Neural cell (in vitro differentiated cells): ENCODE measurements around the gene SMIM38. TPM values are rescaled to one million over a fixed set of nuclear protein-coding genes. Genes with fewer than 3 reads are reported as not detected.

Experiments
- H2AFZ ChIP-seq: fragments of 200-600, 300-800 bp; sonication (generic), shearing (Covaris generic); 2 replicates; pipeline ENCODE4 v1.6.0; 2014; ENCODE audit warnings: low read depth, mild to moderate bottlenecking, antibody characterized with exemption, low read length, moderate library complexity
- H3F3A ChIP-seq: fragments of 200-600 bp; shearing (Covaris generic); 2 replicates; pipeline ENCODE4 v1.6.1; 2016; ENCODE audit warnings: mild to moderate bottlenecking, moderate library complexity, mixed read lengths, antibody characterized with exemption, low read length; ENCODE audit not compliant: insufficient read depth, poor library complexity, severe bottlenecking
- H3K27ac ChIP-seq: fragments of 200-600, 300-800 bp; sonication (generic), shearing (Covaris generic); 2 replicates; pipeline ENCODE4 v1.5.1; 2014; ENCODE audit warnings: mild to moderate bottlenecking, low read length, moderate library complexity
- H3K27me3 ChIP-seq: fragments of 300-800, 200-600 bp; sonication (generic), shearing (Covaris generic); 2 replicates; pipeline ENCODE4 v1.6.0; 2014; ENCODE audit warnings: mild to moderate bottlenecking, low read depth, low read length, moderate library complexity; ENCODE audit not compliant: insufficient read depth
- H3K36me3 ChIP-seq: fragments of 300-800, 200-600 bp; sonication (generic), shearing (Covaris generic); 2 replicates; pipeline ENCODE4 v1.5.1; 2014; ENCODE audit warnings: mild to moderate bottlenecking, antibody characterized with exemption, low read length, moderate library complexity; ENCODE audit not compliant: insufficient read depth
- H3K4me2 ChIP-seq: fragments of 300-800, 200-600 bp; sonication (generic), shearing (Covaris generic); 2 replicates; pipeline ENCODE4 v1.6.0; 2014; ENCODE audit warnings: mild to moderate bottlenecking, low read length
- H3K4me3 ChIP-seq: fragments of 300-800, 200-600 bp; sonication (generic), shearing (Covaris generic); 2 replicates; pipeline ENCODE4 v1.5.1; 2014; ENCODE audit warnings: mild to moderate bottlenecking, low read length, moderate library complexity
- H3K79me2 ChIP-seq: fragments of 200-600 bp; shearing (Covaris generic); replicated peaks from 2 replicates; pipeline ENCODE4 v1.6.0; 2014; ENCODE audit warnings: mild to moderate bottlenecking, low read length, moderate library complexity; ENCODE audit not compliant: insufficient read depth
- H3K9ac ChIP-seq: fragments of 300-800, 200-600 bp; sonication (generic), shearing (Covaris generic); 2 replicates; pipeline ENCODE4 v1.6.1; 2016; ENCODE audit warnings: mild to moderate bottlenecking, low read length, mixed read lengths
- H3K9me2 ChIP-seq: fragments of 200-600 bp; shearing (Covaris generic); 2 replicates; pipeline ENCODE4 v1.6.1; 2016; ENCODE audit warnings: mild to moderate bottlenecking, low read length, mixed read lengths; ENCODE audit not compliant: insufficient read depth
- H3K9me3 ChIP-seq: fragments of 200-600, 300-800 bp; sonication (generic), shearing (Covaris generic); 2 replicates; pipeline ENCODE4 v1.6.1; 2016; ENCODE audit warnings: mild to moderate bottlenecking, mixed run types, low read length, moderate library complexity, mixed read lengths
- H4K20me1 ChIP-seq: fragments of 200-600 bp; shearing (Covaris generic); 2 replicates; pipeline ENCODE4 v1.6.1; 2016; ENCODE audit warnings: mild to moderate bottlenecking, mixed run types; ENCODE audit not compliant: insufficient read depth
- CTCF ChIP-seq: fragments of 450-650 bp; IDR thresholded peaks from 2 replicates; pipeline ENCODE4 v1.5.1; 2014; ENCODE audit warnings: antibody characterized with exemption, mild to moderate bottlenecking, moderate library complexity; ENCODE audit not compliant: poor library complexity, severe bottlenecking
- EP300 ChIP-seq: fragments of 450-650 bp; conservative IDR thresholded peaks from 2 replicates; pipeline ENCODE4 v1.6.1; 2014; ENCODE audit warnings: antibody characterized with exemption, mild to moderate bottlenecking, moderate library complexity; ENCODE audit not compliant: poor library complexity, severe bottlenecking
- EZH2 ChIP-seq: fragments of 200-600, 300-800 bp; shearing (Covaris generic), sonication (generic); IDR thresholded peaks from 2 replicates; pipeline ENCODE4 v1.6.1; 2014; ENCODE audit warnings: antibody characterized with exemption, low read length, borderline replicate concordance, mild to moderate bottlenecking; ENCODE audit not compliant: insufficient read depth, poor library complexity, severe bottlenecking
- MXI1 ChIP-seq: fragments of 450-650 bp; conservative IDR thresholded peaks from 2 replicates; pipeline ENCODE4 v1.6.1; 2014; ENCODE audit warnings: antibody characterized with exemption, mild to moderate bottlenecking; ENCODE audit not compliant: poor library complexity, severe bottlenecking
- POLR2AphosphoS5 ChIP-seq: IDR thresholded peaks from 2 replicates; pipeline ENCODE4 v1.6.1; 2012
- RAD21 ChIP-seq: fragments of 450-650 bp; conservative IDR thresholded peaks from 2 replicates; pipeline ENCODE4 v1.6.1; 2014; ENCODE audit warnings: antibody characterized with exemption, mild to moderate bottlenecking, moderate library complexity
- REST ChIP-seq: IDR thresholded peaks from 2 replicates; pipeline ENCODE4 v1.6.1; 2012; ENCODE audit warnings: borderline replicate concordance
- SMC3 ChIP-seq: fragments of 450-650 bp; conservative IDR thresholded peaks from 2 replicates; pipeline ENCODE4 v1.6.1; 2014; ENCODE audit warnings: antibody characterized with exemption, mild to moderate bottlenecking, moderate library complexity; ENCODE audit not compliant: poor library complexity
- TAF1 ChIP-seq: IDR thresholded peaks from 2 replicates; pipeline ENCODE4 v1.6.1; 2012; ENCODE audit warnings: low read depth
- polyA plus RNA-seq: library from polyadenylated mRNA; depleted of rRNA; stranded (reverse); fragments of >200 nt; gene quantifications from 2 replicates; pipeline ENCODE4 v1.2.3, GENCODE V29; 2014

Gene SMIM38
- polyA plus RNA-seq, 1 donor from 2014 or later, result 1.9 TPM

GRCh38 chr11:69122326-69122629 is 33.5 kb upstream of the SMIM38 start:
- Histone ChIP-seq H3K79me2 (no peaks in the 10 kb centered on the region), H3K9me3 (no peaks in the 10 kb centered on the region), H3K27me3 (no peaks in the 10 kb centered on the region), H3K4me3 (no peak overlapping the region), H4K20me1 (no peaks in the 10 kb centered on the region), H3K4me2 (no peak overlapping the region), H2AFZ (no peak overlapping the region), H3K9ac (no peak overlapping the region), H3K9me2 (no peaks in the 10 kb centered on the region), H3F3A (no peaks in the 10 kb centered on the region), H3K36me3 (no peaks in the 10 kb centered on the region), H3K27ac (no peak overlapping the region)
- TF ChIP-seq CTCF (no peak), POLR2AphosphoS5 (no peak), REST (no peak), RAD21 (no peak), MXI1 (no peak), TAF1 (no peak), EP300 (no peak), SMC3 (no peak), EZH2 (no peak)

- Histone ChIP-seq H3K27ac (no peak overlapping the region), H4K20me1 (no peaks in the 10 kb centered on the region), H3K4me3 (no peak overlapping the region), H3K79me2 (no peaks in the 10 kb centered on the region), H3K9me2 (no peaks in the 10 kb centered on the region), H3K36me3 (no peaks in the 10 kb centered on the region), H3K4me2 (no peak overlapping the region), H3K9me3 (no peaks in the 10 kb centered on the region), H2AFZ (no peak overlapping the region), H3K27me3 (no peaks in the 10 kb centered on the region), H3F3A (no peaks in the 10 kb centered on the region), H3K9ac (no peak overlapping the region)
- TF ChIP-seq TAF1, result no peak
- TF ChIP-seq EP300, result no peak
- TF ChIP-seq MXI1, result no peak
- TF ChIP-seq EZH2, result no peak
- TF ChIP-seq CTCF, result no peak
- TF ChIP-seq SMC3, result no peak
- TF ChIP-seq POLR2AphosphoS5, result no peak
- no peak for TF ChIP-seq RAD21
- no peak for TF ChIP-seq REST
These were observed 32.9 kb upstream of the SMIM38 start for GRCh38 chr11:69122630-69123431.
